ENCODE measurements around the gene TCOF1. TPM values are rescaled to one million over a fixed set of nuclear protein-coding genes. Genes with fewer than 3 reads are reported as not detected.
A peak's percentile ranks its signal among the peaks of the same experiment; 100 is the strongest.

TCOF1 gene
- total and polyA plus RNA-seq, 11 donors, result 11.9 to 29.9 (median 16.0) TPM

GRCh38 chr5:150376799-150377771 is 19.6 kb downstream of the TCOF1 start:
- H3K27me3 ChIP-seq, result no peaks in the 10 kb centered on the region
- DNase-seq, result no peak
- TF ChIP-seq CTCF (IDR thresholded peaks at IDR 0.05), result no peak
- TF ChIP-seq POLR2A (IDR thresholded peaks at IDR 0.05), result no peak
- H3K4me1 ChIP-seq, result no peaks in the 10 kb centered on the region
- 77 to 82% (median 80%) methylated on average over 10 of the region's 10 CpGs for WGBS, 4 donors
- H3K27ac ChIP-seq, result peak overlapping the region in 2 of 12 donors; percentile 54 to 59
- H3K36me3 ChIP-seq, result peaks cover 2 to 100% (median 100%) of the 10 kb centered on the region in 9 donors
- no peaks in the 10 kb centered on the region for H3K9me3 ChIP-seq
- ATAC-seq, result no peak
- intact Hi-C loops (cut with DNase I), result no loop called here
- H3K4me3 ChIP-seq, result no peak overlapping the region

GRCh38 chr5:150377964-150378694 is 20.6 kb downstream of the TCOF1 start:
- no peaks in the 10 kb centered on the region for H3K27me3 ChIP-seq
- no peak overlapping the region for H3K4me3 ChIP-seq
- DNase-seq (no peak), ATAC-seq (no peak)
- no peak for TF ChIP-seq CTCF (IDR thresholded peaks at IDR 0.05)
- no peak for TF ChIP-seq POLR2A (IDR thresholded peaks at IDR 0.05)
- WGBS, 4 donors, result 67 to 79% (median 76%) methylated on average over 5 of the region's 5 CpGs
- intact Hi-C loops (cut with DNase I), result no loop called here
- H3K9me3 ChIP-seq, result no peaks in the 10 kb centered on the region
- peak overlapping the region in 2 of 12 donors; percentile 27 to 54 for H3K27ac ChIP-seq
- no peaks in the 10 kb centered on the region for H3K4me1 ChIP-seq
- H3K36me3 ChIP-seq, result peaks cover 0 to 100% (median 100%) of the 10 kb centered on the region in 9 donors

- ATAC-seq (no peak), DNase-seq (no peak)
- H3K4me1 ChIP-seq, result no peaks in the 10 kb centered on the region
- H3K27ac ChIP-seq, result no peak overlapping the region
- no peaks in the 10 kb centered on the region for H3K9me3 ChIP-seq
- intact Hi-C loops (cut with DNase I), result no loop called here
- H3K4me3 ChIP-seq, result no peak overlapping the region
- WGBS, 4 donors, result 91 to 94% (median 93%) methylated on average over 5 of the region's 5 CpGs
- peaks cover 3 to 100% (median 98%) of the 10 kb centered on the region in 9 donors for H3K36me3 ChIP-seq
- TF ChIP-seq CTCF (IDR thresholded peaks at IDR 0.05) (no peak), POLR2A (IDR thresholded peaks at IDR 0.05) (no peak)
- H3K27me3 ChIP-seq, result no peaks in the 10 kb centered on the region
Measured at GRCh38 chr5:150384701-150385100, 27.2 kb downstream of the TCOF1 start.
